ENCODE results near the gene ILF3. TPM values are rescaled to one million over a fixed set of nuclear protein-coding genes. Genes with fewer than 3 reads are reported as not detected.

ILF3 gene
- total RNA-seq, 1 experiment from 2014 or later = 430 TPM

DNA sequence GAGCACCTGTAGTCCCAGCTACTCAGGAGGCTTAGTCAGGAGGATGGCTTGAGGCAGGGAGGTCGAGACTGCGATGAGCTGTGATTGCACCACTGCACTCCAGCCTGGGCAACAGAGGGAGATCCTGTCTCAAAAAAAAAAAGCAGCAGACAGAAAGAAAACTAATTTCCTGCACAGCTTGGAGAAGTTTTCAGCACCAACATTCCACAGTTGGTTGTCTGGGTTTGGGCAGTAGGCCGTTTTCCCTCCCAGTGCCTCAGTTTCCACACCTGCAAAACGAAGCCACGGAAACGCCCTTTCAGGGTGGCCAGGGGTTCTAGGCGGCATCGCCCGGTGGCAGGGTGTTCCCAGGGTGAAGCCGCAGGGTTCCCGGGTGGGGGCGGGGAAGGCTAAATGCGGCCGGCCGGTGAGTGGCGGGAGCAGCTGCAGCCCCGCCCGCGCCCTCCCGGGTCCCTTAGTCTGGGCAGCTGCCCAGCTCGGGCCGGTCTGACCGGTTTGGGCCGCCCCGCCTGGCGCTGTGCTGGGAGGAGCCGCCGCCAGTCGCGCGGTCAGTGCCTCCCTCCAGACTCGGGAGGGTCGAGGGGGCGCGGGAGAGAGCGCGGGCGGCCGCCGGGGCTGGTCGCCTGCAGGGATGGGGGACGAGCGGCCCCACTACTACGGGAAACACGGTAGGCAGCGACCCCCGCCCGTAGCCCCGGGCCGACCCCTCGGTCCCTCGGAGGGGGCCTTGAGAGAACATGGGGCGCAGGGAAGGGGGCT is 29.0 kb upstream of the ILF3 start, which contains the start of gene SLC44A2:
Gene SLC44A2, plus strand, starts transcription at position 551 of the 759 bp plus-strand sequence. Its CDS starts 81 bp downstream, at position 632.
- intact Hi-C loops (cut with micrococcal nuclease) = loop anchor here (5.0 kb wide), 1 partner anchor 43 kb away; no protein-coding TSS in a partner anchor
- Histone ChIP-seq H3K27ac (ENCODE audit: low read depth, low read length) (peak within 1 kb of the TSS; percentile 89), H3K36me3 (ENCODE audit: control insufficient read depth in 1 of 2, insufficient read depth in 2 of 2, low read length in 2 of 2) (peaks cover 2 to 12% of the 10 kb centered on the region in 2 experiments; a peak in 2 of 4 replicates), H3K4me2 (ENCODE audit: low read length) (peak within 1 kb of the TSS; percentile 91), H3K79me2 (ENCODE audit: insufficient read depth, low read length) (peaks cover 22% of the 10 kb centered on the region), H4K20me1 (ENCODE audit: insufficient read depth) (no peaks in the 10 kb centered on the region), H3K4me1 (ENCODE audit: control insufficient read depth in 1 of 2, insufficient read depth in 2 of 2, low read length in 2 of 2) (peaks cover 46 to 62% of the 10 kb centered on the region in 2 experiments), H3K9me2 (ENCODE audit: insufficient read depth) (no peaks in the 10 kb centered on the region), H3K27me3 (ENCODE audit: insufficient read depth, low read length) (no peaks in the 10 kb centered on the region), H3K9ac (ENCODE audit: low read length) (peak within 1 kb of the TSS; percentile 98), H3K4me3 (replicated peaks in 1 of 2; ENCODE audit: low read depth in 1 of 2, low read length in 2 of 2) (peak within 1 kb of the TSS; percentile 85 to 92), H3K9me3 (ENCODE audit: control insufficient read depth in 1 of 2, insufficient read depth in 1 of 2, low read depth in 1 of 2, low read length in 2 of 2) (no peaks in the 10 kb centered on the region), H2AFZ (ENCODE audit: low read depth, low read length, poor library complexity, severe bottlenecking) (no peak within 1 kb of the TSS)
- BruUV-seq (replicated peaks) = no TSS peak
- RAD21 ChIA-PET (ENCODE audit: low non-redundant PET in 1 of 2, low total read pairs in 2 of 2, uncharacterized antibody in 2 of 2, unreplicated experiment in 2 of 2) = no interaction called here
- peak; percentile 94 for ATAC-seq
- peak; percentile 38 for DNase-seq (ENCODE audit: low read depth, low spot score)
- POLR2A ChIA-PET = no interaction called here
- CTCF ChIA-PET = interaction anchor here (0.9 kb wide), 1 partner anchor 19 kb away, joined by 3 read pairs; no protein-coding TSS in a partner anchor
- TF ChIP-seq CBX3 (IDR thresholded peaks at IDR 0.05; ENCODE audit: low read depth) = peak; percentile 65
- no peak for TF ChIP-seq CEBPB (IDR thresholded peaks at IDR 0.05; ENCODE audit: low read depth)
- peak; percentile 90 for TF ChIP-seq SP1 (IDR thresholded peaks at IDR 0.05; ENCODE audit: low read depth)
- TF ChIP-seq POLR2AphosphoS5 (IDR thresholded peaks at IDR 0.05; ENCODE audit: low read depth, low read length) = peak; percentile 93
- TF ChIP-seq FOSL1 (IDR thresholded peaks at IDR 0.05; ENCODE audit: low read depth) = no peak
- TF ChIP-seq SIN3A (IDR thresholded peaks at IDR 0.05; ENCODE audit: low read depth) = no peak; the same call in 1 of the 2 replicates
- peak; percentile 34; the same call in 1 of the 2 replicates for TF ChIP-seq RAD21 (IDR thresholded peaks at IDR 0.05; ENCODE audit: low read depth)
- TF ChIP-seq TCF7L2 (IDR thresholded peaks at IDR 0.05; ENCODE audit: borderline replicate concordance, extremely low read depth, insufficient read depth, insufficient read length) = no peak
- TF ChIP-seq ZFX (IDR thresholded peaks at IDR 0.05) = no peak; the same call in 1 of the 2 replicates
- no peak for TF ChIP-seq EZH2phosphoT487 (IDR thresholded peaks at IDR 0.05; ENCODE audit: borderline replicate concordance)
- no peak for TF ChIP-seq SRF (IDR thresholded peaks at IDR 0.05; ENCODE audit: low read depth)
- TF ChIP-seq, protein P1, sequence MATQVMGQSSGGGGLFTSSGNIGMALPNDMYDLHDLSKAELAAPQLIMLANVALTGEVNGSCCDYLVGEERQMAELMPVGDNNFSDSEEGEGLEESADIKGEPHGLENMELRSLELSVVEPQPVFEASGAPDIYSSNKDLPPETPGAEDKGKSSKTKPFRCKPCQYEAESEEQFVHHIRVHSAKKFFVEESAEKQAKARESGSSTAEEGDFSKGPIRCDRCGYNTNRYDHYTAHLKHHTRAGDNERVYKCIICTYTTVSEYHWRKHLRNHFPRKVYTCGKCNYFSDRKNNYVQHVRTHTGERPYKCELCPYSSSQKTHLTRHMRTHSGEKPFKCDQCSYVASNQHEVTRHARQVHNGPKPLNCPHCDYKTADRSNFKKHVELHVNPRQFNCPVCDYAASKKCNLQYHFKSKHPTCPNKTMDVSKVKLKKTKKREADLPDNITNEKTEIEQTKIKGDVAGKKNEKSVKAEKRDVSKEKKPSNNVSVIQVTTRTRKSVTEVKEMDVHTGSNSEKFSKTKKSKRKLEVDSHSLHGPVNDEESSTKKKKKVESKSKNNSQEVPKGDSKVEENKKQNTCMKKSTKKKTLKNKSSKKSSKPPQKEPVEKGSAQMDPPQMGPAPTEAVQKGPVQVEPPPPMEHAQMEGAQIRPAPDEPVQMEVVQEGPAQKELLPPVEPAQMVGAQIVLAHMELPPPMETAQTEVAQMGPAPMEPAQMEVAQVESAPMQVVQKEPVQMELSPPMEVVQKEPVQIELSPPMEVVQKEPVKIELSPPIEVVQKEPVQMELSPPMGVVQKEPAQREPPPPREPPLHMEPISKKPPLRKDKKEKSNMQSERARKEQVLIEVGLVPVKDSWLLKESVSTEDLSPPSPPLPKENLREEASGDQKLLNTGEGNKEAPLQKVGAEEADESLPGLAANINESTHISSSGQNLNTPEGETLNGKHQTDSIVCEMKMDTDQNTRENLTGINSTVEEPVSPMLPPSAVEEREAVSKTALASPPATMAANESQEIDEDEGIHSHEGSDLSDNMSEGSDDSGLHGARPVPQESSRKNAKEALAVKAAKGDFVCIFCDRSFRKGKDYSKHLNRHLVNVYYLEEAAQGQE (IDR thresholded peaks at IDR 0.05; ENCODE audit: low read depth) = no peak
- TF ChIP-seq, protein P2, sequence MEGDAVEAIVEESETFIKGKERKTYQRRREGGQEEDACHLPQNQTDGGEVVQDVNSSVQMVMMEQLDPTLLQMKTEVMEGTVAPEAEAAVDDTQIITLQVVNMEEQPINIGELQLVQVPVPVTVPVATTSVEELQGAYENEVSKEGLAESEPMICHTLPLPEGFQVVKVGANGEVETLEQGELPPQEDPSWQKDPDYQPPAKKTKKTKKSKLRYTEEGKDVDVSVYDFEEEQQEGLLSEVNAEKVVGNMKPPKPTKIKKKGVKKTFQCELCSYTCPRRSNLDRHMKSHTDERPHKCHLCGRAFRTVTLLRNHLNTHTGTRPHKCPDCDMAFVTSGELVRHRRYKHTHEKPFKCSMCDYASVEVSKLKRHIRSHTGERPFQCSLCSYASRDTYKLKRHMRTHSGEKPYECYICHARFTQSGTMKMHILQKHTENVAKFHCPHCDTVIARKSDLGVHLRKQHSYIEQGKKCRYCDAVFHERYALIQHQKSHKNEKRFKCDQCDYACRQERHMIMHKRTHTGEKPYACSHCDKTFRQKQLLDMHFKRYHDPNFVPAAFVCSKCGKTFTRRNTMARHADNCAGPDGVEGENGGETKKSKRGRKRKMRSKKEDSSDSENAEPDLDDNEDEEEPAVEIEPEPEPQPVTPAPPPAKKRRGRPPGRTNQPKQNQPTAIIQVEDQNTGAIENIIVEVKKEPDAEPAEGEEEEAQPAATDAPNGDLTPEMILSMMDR (IDR thresholded peaks at IDR 0.05 in 2 of 3, conservative IDR thresholded peaks at IDR 0.05 in 1 of 3; ENCODE audit: borderline replicate concordance in 1 of 3, insufficient read depth in 1 of 3, low read depth in 2 of 3, low read length in 2 of 3) = no peak
- no peak for TF ChIP-seq POLR2A (IDR thresholded peaks at IDR 0.05; ENCODE audit: borderline replicate concordance, extremely low read depth, insufficient read depth, insufficient read length)
- peak; percentile 63 for TF ChIP-seq EGR1 (IDR thresholded peaks at IDR 0.05; ENCODE audit: low read depth)
- TF ChIP-seq, protein P3, sequence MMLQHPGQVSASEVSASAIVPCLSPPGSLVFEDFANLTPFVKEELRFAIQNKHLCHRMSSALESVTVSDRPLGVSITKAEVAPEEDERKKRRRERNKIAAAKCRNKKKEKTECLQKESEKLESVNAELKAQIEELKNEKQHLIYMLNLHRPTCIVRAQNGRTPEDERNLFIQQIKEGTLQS (IDR thresholded peaks at IDR 0.05) = no peak
- TF ChIP-seq YY1 (IDR thresholded peaks at IDR 0.05; ENCODE audit: extremely low read depth, insufficient replicate concordance, low read depth, low read length) = peak; percentile 33
- TF ChIP-seq ELF1 (IDR thresholded peaks at IDR 0.05; ENCODE audit: borderline replicate concordance, low read depth) = no peak
- TF ChIP-seq ZNF274 (IDR thresholded peaks at IDR 0.05; ENCODE audit: low read depth, low read length) = no peak
